HT1080 (cell line): Measurements from ENCODE around the gene MAP4K1. TPM values are rescaled to one million over a fixed set of nuclear protein-coding genes. Genes with fewer than 3 reads are reported as not detected.

Source experiments
- DNase-seq: peaks from one replicate; pipeline ENCODE4 v3.0.0-alpha.2; 2015; ENCODE audit warnings: low read depth
- total RNA-seq: library from RNA; depleted of rRNA; stranded (reverse); fragments of >200 nt; shearing (Covaris generic); gene quantifications from 2 replicates; pipeline ENCODE4 v1.2.3, GENCODE V29; 2014; rRNA removed

Gene MAP4K1
- total RNA-seq, 1 experiment from 2014 or later = 0.24 TPM

- no peak for DNase-seq
Observed at GRCh38 chr19:38547421-38547820, 70.3 kb downstream of the MAP4K1 start.

DNA sequence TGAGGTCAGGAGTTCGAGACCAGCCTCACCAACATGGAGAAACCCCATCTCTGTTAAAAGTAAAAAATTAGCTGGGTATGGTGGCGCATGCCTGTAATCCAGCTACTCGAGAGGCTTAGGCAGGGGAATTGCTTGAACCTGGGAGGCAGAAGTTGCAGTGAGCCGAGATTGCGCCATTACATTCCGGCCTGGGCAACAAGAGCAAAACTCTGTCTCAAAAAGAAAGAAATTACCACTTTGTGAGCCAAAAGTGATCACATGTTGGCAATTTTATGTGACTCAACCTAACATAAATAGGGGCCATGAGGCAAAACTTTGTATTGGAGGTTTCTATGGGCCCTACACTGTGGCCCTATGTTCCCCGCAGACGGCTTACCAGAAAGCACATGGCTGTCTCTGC is 72.2 kb downstream of the MAP4K1 start:
- no peak for DNase-seq

DNA sequence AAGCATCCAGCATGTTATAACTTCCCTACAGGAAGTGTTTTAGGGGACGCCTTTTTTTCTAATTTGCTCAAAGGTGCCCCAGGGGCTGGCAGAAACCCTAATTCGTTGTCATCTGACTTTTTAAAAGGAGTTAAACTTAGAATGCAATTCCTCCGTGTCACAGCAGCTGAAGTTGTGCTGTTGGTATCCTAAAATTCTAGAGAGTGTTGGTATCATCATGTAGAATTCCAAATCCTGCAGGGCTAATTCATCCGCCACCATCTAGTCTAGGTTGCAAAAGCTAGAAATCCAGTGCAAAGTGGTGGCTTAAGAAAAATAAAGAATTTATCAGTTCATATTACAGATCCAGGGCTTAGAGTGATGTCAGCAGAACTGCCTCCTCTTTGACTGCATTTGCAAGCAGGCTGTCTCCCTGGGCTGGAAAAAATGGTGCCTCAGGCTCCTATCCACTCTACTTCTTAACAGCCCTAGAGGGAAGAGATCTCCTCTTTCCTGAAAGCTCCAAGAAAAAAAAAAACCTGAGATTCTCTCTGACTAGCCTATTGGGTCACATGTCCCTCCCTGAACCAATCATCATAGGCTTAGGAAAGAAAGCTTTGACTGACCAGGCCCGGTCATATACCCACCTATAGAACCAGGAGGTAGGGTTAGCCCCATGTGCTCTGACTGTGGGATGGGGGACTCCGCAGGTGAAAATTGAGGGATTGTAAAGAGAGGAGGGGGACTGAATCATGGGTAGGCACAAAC is 73.0 kb downstream of the MAP4K1 start:
- no peak for DNase-seq

GRCh38 chr19:38543807-38544568 is 73.8 kb downstream of the MAP4K1 start:
- peak; percentile 80 for DNase-seq

DNA sequence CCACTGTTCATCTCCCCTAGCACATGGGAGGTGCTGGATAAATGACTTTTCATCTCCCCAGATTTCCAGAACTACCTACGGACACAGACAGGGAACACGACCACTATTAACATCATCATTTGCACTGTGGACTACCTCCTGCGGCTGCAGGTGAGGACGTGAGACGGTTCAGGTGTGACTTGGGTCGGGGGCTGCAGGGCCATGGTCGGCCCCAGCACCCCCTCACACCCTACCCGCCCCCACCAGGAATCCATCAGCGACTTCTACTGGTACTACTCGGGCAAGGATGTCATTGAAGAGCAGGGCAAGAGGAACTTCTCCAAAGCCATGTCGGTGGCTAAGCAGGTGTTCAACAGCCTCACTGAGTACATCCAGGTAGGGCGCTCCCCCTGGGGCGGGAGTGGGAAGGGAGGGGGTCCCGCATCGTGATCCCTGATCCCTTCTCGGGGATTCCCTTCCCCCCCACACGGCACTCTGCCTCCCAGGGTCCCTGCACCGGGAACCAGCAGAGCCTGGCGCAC is 74.4 kb downstream of the MAP4K1 start:
- no peak for DNase-seq

DNA sequence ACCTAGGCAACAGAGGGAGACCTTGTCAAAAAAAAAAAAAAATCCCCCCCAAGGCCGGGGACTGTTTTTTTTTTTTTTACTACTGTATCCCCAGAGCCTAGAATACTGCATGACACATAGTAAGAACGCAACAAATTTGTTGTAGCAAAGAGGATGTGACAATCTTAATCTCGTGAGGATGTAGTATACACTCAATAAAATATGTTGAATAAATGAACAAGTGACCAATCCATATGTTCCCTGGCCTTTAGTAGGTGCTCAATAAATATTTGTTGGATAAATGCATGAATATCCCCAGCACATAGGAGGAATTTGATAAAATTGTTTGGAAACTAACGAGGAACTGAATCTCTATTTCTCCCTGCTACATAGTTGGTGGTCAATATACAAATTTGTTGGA is 75.7 kb downstream of the MAP4K1 start:
- DNase-seq = no peak

DNA sequence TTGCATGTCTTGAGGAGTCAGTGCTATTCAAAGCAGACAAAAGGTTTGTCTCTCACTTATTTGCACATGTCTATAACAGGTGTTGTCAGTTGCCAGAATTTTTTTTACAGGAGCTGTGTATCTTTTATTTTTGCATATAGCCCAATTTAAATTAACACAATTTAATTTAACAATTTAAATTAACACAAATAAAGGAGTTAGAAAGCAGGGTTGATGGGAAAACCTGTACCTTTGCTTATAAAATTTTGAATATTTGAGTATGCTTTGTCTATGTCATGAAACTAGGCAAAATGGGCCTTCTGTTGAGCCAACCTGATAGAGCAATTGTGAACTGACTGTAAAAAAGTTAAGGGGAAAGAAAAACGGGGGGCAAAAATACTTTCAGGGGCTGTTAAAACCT is 78.0 kb downstream of the MAP4K1 start:
- no peak for DNase-seq

DNA sequence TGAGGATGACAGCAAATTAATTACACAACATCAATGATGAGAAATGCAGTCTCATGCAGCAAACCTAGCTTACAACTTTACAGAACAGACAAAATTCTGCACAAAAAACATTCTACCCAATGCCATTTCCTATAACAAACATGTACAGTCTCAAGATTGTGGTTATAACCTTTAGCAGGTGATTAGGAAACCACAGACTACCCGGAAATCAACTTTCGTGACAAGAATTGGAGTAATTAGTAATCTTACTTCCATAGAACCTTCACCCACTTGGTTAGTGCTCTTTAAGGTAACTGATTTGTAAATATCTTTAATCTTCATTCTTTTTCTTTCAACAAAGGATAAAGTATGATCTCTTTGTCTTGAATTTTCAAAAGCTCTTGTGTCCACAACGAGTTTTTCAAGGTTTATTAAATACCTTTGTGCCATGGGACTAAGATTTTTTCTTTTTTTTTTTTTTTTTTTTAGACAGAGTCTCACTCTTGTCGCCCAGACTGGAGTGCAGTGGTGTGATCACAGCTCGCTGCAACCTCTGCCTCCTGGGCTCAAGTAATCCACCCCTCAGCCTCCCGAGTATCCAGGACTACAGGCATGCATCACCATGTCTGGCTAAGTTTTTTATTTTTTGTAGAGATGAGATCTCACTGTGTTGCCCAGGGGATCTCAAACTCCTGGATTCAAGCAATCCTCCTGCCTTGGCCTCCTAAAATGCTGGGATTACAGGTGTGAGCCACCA is 78.8 kb downstream of the MAP4K1 start:
- no peak for DNase-seq

DNA sequence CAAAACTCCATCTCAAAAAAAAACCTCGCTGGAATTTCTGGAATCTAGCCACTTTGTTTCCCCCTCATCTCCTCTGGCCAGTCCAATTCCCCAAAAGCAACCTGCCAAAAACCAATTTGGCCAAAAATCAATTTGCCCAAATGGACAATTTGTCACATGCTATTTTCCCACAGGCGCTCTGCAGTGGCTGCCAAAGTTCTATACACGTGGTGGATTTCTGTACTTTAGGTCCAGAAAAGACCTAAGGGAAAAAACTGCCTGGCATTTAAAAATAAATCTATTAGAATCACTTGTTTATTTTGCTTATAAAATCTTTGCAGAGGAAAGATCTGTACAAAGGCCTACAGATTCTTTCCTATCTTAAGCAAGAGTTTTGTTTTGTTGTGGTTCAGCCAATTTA is 79.4 kb downstream of the MAP4K1 start:
- DNase-seq = no peak

Other genes starting within 250 kb of the MAP4K1 start
- gene PSMD8, start 243.4 kb downstream of the MAP4K1 start, total RNA-seq = 410 and 485 TPM in 2 replicates
- 0.60 and 1.0 TPM in 2 replicates for gene GGN, start 229.9 kb downstream of the MAP4K1 start, total RNA-seq
- gene SPRED3, start 229.3 kb downstream of the MAP4K1 start, total RNA-seq = 6.6 and 11.0 TPM in 2 replicates
- 14.3 and 16.2 TPM in 2 replicates for gene FAM98C, start 214.9 kb downstream of the MAP4K1 start, total RNA-seq
- not detected in 2 replicates for gene RASGRP4, start 191.7 kb downstream of the MAP4K1 start, total RNA-seq
- gene RYR1, start 184.3 kb downstream of the MAP4K1 start, total RNA-seq = not detected in 2 replicates
- gene EIF3K, start 1.2 kb upstream of the MAP4K1 start, total RNA-seq = 564 and 651 TPM in 2 replicates
- 446 and 615 TPM in 2 replicates for gene ACTN4, start 29.7 kb upstream of the MAP4K1 start, total RNA-seq
- 0.10 and 0.14 TPM in 2 replicates for gene CAPN12, start 126.5 kb upstream of the MAP4K1 start, total RNA-seq
- not detected in 2 replicates for gene LGALS7, start 155.6 kb upstream of the MAP4K1 start, total RNA-seq
- gene LGALS7B, start 171.2 kb upstream of the MAP4K1 start, total RNA-seq = 1.7 TPM in 1 of 2 replicates, not detected in the other
- 0.11 TPM in 1 of 2 replicates, not detected in the other for gene LGALS4, start 195.0 kb upstream of the MAP4K1 start, total RNA-seq
- 15.0 and 31.0 TPM in 2 replicates for gene ECH1, start 213.8 kb upstream of the MAP4K1 start, total RNA-seq
- 419 and 531 TPM in 2 replicates for gene HNRNPL, start 232.0 kb upstream of the MAP4K1 start, total RNA-seq